H1 (cell line): ENCODE data around the gene GRK5. TPM values are rescaled to one million over a fixed set of nuclear protein-coding genes. Genes with fewer than 3 reads are reported as not detected.

Experiments used
- CTCF ChIA-PET: fragments of 300-600 bp; sonication (Branson Sonifier 250); formaldehyde crosslinking; loops from one replicate; lab custom pipeline; 2021; ENCODE audit not compliant: partially characterized antibody; lab: Charles Lee
- POLR2A ChIA-PET: fragments of 300-600 bp; sonication (Branson Sonifier 250); formaldehyde crosslinking; loops from one replicate; lab custom pipeline; 2021; ENCODE audit warnings: inconsistent platforms; ENCODE audit not compliant: partially characterized antibody; lab: Charles Lee
- DNase-seq, 2 experiments: peaks; one replicate each; pipeline versions ENCODE4 v3.0.0 to v3.0.0-alpha.2; 2010 to 2022; ENCODE audit warnings: low spot score in 2 of 2, low read depth in 1 of 2, mixed read lengths in 1 of 2
- FAIRE-seq: peaks from 2 replicates; lab custom pipeline; 2011; peaks lifted over from hg19 to GRCh38; lab: Jason Lieb, UNC
- H2AFZ ChIP-seq: 2 replicates; pipeline ENCODE4 v1.8.1; 2012; ENCODE audit warnings: low read length, inconsistent platforms
- H2AK5ac ChIP-seq: 2 replicates; pipeline ENCODE4 v1.6.1; 2013; ENCODE audit warnings: low read depth, low read length
- H2BK120ac ChIP-seq: replicated peaks from 2 replicates; pipeline ENCODE3; 2013; ENCODE audit warnings: low read depth, low read length, inconsistent platforms
- H2BK12ac ChIP-seq: 2 replicates; pipeline ENCODE4 v1.6.1; 2013; ENCODE audit warnings: low read depth, low read length
- H2BK15ac ChIP-seq: 2 replicates; pipeline ENCODE4 v1.6.1; 2013; ENCODE audit warnings: low read length
- H2BK20ac ChIP-seq: 2 replicates; pipeline ENCODE4 v1.6.1; 2013; ENCODE audit warnings: low read length
- H2BK5ac ChIP-seq: 2 replicates; pipeline ENCODE4 v1.6.1; 2013; ENCODE audit warnings: low read depth, low read length
- H3K14ac ChIP-seq: 2 replicates; pipeline ENCODE4 v1.6.1; 2013; ENCODE audit warnings: inconsistent platforms; ENCODE audit not compliant: insufficient read length
- H3K18ac ChIP-seq: 2 replicates; pipeline ENCODE4 v1.6.1; 2013; ENCODE audit warnings: low read length; ENCODE audit errors: extremely low read depth
- H3K23ac ChIP-seq: 2 replicates; pipeline ENCODE4 v1.6.1; 2013; ENCODE audit warnings: inconsistent platforms; ENCODE audit not compliant: insufficient read length
- H3K23me2 ChIP-seq: 2 replicates; pipeline ENCODE4 v1.6.1; 2013; ENCODE audit warnings: low read depth, low read length
- H3K27ac ChIP-seq: 2 replicates; pipeline ENCODE4 v1.6.1; 2011; ENCODE audit warnings: low read depth, low read length, inconsistent platforms
- H3K27me3 ChIP-seq, 4 experiments: replicated peaks in 1 of 4; 1 replicate in 1 of 4; 2 replicates in 3 of 4; pipeline versions ENCODE4 v1.6.1 to v1.8.1; 2011 to 2013; ENCODE audit warnings: low read length in 3 of 4, mild to moderate bottlenecking in 3 of 4, inconsistent platforms in 2 of 4, mixed read lengths in 2 of 4, moderate library complexity in 1 of 4; ENCODE audit not compliant: control insufficient read depth in 3 of 4, insufficient read depth in 3 of 4; ENCODE audit errors: extremely low read depth in 1 of 4
- H3K36me3 ChIP-seq, 4 experiments: 2 replicates each; pipeline versions ENCODE4 v1.6.1 to v1.8.1; 2011 to 2013; ENCODE audit warnings: mild to moderate bottlenecking in 4 of 4, low read length in 3 of 4, moderate library complexity in 2 of 4, control low read depth in 1 of 4, inconsistent platforms in 1 of 4; ENCODE audit not compliant: insufficient read depth in 4 of 4, control insufficient read depth in 2 of 4
- H3K4ac ChIP-seq: replicated peaks from 2 replicates; pipeline ENCODE3; 2013; ENCODE audit warnings: low read length, low read depth, mixed read lengths, inconsistent platforms; ENCODE audit not compliant: insufficient read length
- H3K4me1 ChIP-seq, 4 experiments: replicated peaks in 1 of 4; 1 replicate in 1 of 4; 2 replicates in 3 of 4; pipeline versions ENCODE4 v1.6.1 to v1.8.1; 2011 to 2013; ENCODE audit warnings: low read length in 3 of 4, inconsistent platforms in 2 of 4, mixed read lengths in 1 of 4; ENCODE audit not compliant: insufficient read depth in 4 of 4, control insufficient read depth in 3 of 4
- H3K4me2 ChIP-seq, 2 experiments: 2 replicates each; pipeline versions ENCODE4 v1.6.1 to v1.8.1; 2011 to 2013; ENCODE audit warnings: low read depth in 2 of 2, low read length in 2 of 2, control low read depth in 1 of 2, inconsistent platforms in 1 of 2, mild to moderate bottlenecking in 1 of 2; ENCODE audit not compliant: insufficient read depth in 1 of 2
- H3K4me3 ChIP-seq, 4 experiments: fragments of 200-600, 300-600 bp in 1 of 4; sonication (generic), shearing (Covaris generic), sonication (Bioruptor Twin) in 1 of 4; 2 replicates each; pipeline versions ENCODE4 v1.5.1 to v1.8.1; 2011 to 2016; ENCODE audit warnings: low read length in 4 of 4, low read depth in 3 of 4, control low read depth in 2 of 4, inconsistent platforms in 2 of 4, mild to moderate bottlenecking in 2 of 4, mixed read lengths in 1 of 4, moderate library complexity in 1 of 4; ENCODE audit not compliant: insufficient read depth in 2 of 4; ENCODE audit errors: extremely low read depth in 1 of 4
- H3K56ac ChIP-seq: replicated peaks from 2 replicates; pipeline ENCODE3; 2013; ENCODE audit warnings: low read depth, mild to moderate bottlenecking, mixed read lengths, low read length, inconsistent platforms; ENCODE audit not compliant: insufficient read length
- H3K79me1 ChIP-seq: 2 replicates; pipeline ENCODE4 v1.6.1; 2013; ENCODE audit warnings: low read depth, low read length, control low read depth
- H3K79me2 ChIP-seq, 2 experiments: 2 replicates each; pipeline versions ENCODE4 v1.6.1 to v1.8.1; 2012 to 2013; ENCODE audit warnings: low read length in 2 of 2, mild to moderate bottlenecking in 2 of 2, inconsistent platforms in 1 of 2; ENCODE audit not compliant: insufficient read depth in 2 of 2, control insufficient read depth in 1 of 2
- H3K9ac ChIP-seq, 4 experiments: replicated peaks in 1 of 4; 1 replicate in 1 of 4; 2 replicates in 3 of 4; pipeline versions ENCODE4 v1.6.1 to v1.8.1; 2011 to 2013; ENCODE audit warnings: low read depth in 3 of 4, low read length in 3 of 4, control low read depth in 2 of 4, mild to moderate bottlenecking in 2 of 4, moderate library complexity in 2 of 4, inconsistent platforms in 1 of 4; ENCODE audit errors: extremely low read depth in 1 of 4
- H3K9me3 ChIP-seq, 2 experiments: 2 replicates each; pipeline versions ENCODE4 v1.6.1 to v1.8.1; 2012 to 2013; ENCODE audit warnings: mild to moderate bottlenecking in 2 of 2, moderate library complexity in 2 of 2, control low read depth in 1 of 2, inconsistent platforms in 1 of 2, low read depth in 1 of 2, low read length in 1 of 2, mixed read lengths in 1 of 2; ENCODE audit not compliant: insufficient read depth in 2 of 2
- H4K20me1 ChIP-seq, 2 experiments: replicated peaks in 1 of 2; 2 replicates each; pipeline versions ENCODE3 to v1.8.1; 2011 to 2013; ENCODE audit warnings: inconsistent platforms in 2 of 2, low read length in 2 of 2, mild to moderate bottlenecking in 1 of 2; ENCODE audit not compliant: insufficient read depth in 2 of 2, control insufficient read depth in 1 of 2
- H4K5ac ChIP-seq: 2 replicates; pipeline ENCODE4 v1.6.1; 2013; ENCODE audit warnings: low read length, low read depth, mixed read lengths, inconsistent platforms; ENCODE audit not compliant: insufficient read length
- H4K8ac ChIP-seq: 2 replicates; pipeline ENCODE4 v1.8.0; 2013; ENCODE audit warnings: mild to moderate bottlenecking, moderate library complexity, low read length, inconsistent platforms; ENCODE audit not compliant: insufficient read depth; ENCODE audit errors: extremely low read depth
- H4K91ac ChIP-seq: replicated peaks from 2 replicates; pipeline ENCODE3; 2013; ENCODE audit warnings: low read length, mixed read lengths, inconsistent platforms; ENCODE audit not compliant: insufficient read length
- GABPA ChIP-seq: IDR thresholded peaks from 2 replicates; pipeline ENCODE4 v1.6.1; 2011; ENCODE audit warnings: mild to moderate bottlenecking, low read length, moderate library complexity, borderline replicate concordance; ENCODE audit not compliant: insufficient read depth
- HDAC6 ChIP-seq: IDR thresholded peaks from one replicate; pipeline ENCODE4 v1.7.1; 2012; ENCODE audit warnings: low read depth, mild to moderate bottlenecking, inconsistent platforms, low read length, moderate library complexity
- POU5F1 ChIP-seq: IDR thresholded peaks from 2 replicates; pipeline ENCODE4 v1.6.1; 2011; ENCODE audit warnings: low read depth, mild to moderate bottlenecking, low read length, moderate library complexity
- WGBS, 2 experiments: shearing (Covaris generic) in 1 of 2; methylation state at CpG; one replicate each; pipeline versions ENCODE4 v1.1.6 to v1.1.7; 2013 to 2015; ENCODE audit warnings: low lambda C conversion rate in 2 of 2, mixed read lengths in 2 of 2, inconsistent platforms in 1 of 2, low coverage in 1 of 2, missing lambda C conversion rate in 1 of 2; ENCODE audit not compliant: insufficient replicate concordance in 2 of 2, insufficient coverage in 1 of 2, insufficient read length in 1 of 2; ENCODE audit errors: extremely low coverage in 1 of 2, missing lambda C conversion rate in 1 of 2; 5-methylcytosine and 5-hydroxymethylcytosine counted together
- polyA plus RNA-seq, 7 experiments: library from polyadenylated mRNA; depleted of rRNA in 3 of 7; stranded (reverse) in 5 of 7; unstranded in 2 of 7; fragments of >200 nt in 5 of 7; fragments of 200-250 nt in 2 of 7; gene quantifications; 1 replicate in 5 of 7; 2 replicates in 1 of 7; 4 replicates in 1 of 7; pipeline versions ENCODE4 v1.2.1 to v1.2.3, GENCODE V29; 2011 to 2013; ENCODE audit warnings: missing spikeins in 2 of 7, mixed read lengths in 2 of 7
- total RNA-seq: library from RNA; stranded (reverse); fragmentation: NEBNext Ultra II Directional; extraction: Animal tissue kit (Norgen Biotek cat#: 25700); gene quantifications from 2 replicates; pipeline ENCODE4 v1.2.1, GENCODE V29; 2021

GRK5 gene
- total and polyA plus RNA-seq, 2 of the 8 experiments (the other 6 are each of a cell fraction or from before 2014, with no cell fraction given) = 0.54 to 2.5 TPM

DNA sequence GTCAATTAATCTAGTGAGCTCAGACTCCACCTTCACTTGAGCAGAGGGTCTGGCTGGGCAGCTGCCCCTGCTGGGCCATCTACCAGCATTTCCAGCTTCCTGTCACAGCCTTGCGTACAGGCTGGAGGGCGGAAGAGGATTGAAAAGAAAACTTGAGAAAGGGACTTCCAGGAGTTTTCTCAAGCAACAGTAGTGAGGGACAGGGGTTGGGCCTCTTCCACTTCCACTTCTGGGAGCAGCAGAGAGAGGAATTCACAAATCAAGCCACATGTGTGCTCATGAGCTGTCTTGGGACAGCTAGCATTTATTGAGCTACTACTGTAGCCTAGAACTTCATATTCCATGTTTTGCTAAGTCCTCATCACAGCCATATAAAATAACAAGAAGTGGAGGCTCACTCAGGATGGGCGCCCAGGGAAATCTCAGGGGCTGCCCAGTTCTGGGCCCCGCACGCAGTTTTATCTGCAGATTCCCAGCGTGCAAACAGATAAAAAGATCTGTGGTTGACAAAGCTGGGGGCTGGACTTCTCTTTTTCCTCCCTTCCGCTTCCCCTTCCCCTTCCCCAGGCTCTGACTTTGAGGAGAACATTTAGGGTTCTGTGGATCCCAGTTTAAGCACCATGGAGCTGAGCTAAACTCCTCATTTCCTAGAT, 199.4 kb downstream of the GRK5 start:
- no peak overlapping the region for H3K14ac ChIP-seq
- no peak overlapping the region for H3K4ac ChIP-seq
- no peak overlapping the region for H3K4me2 ChIP-seq
- H3K18ac ChIP-seq = no peak overlapping the region
- no peak for TF ChIP-seq POU5F1
- no peak for TF ChIP-seq GABPA
- no peak for TF ChIP-seq HDAC6
- no peaks in the 10 kb centered on the region; a peak in 2 of 8 replicates for H3K36me3 ChIP-seq
- no peak overlapping the region for H2BK12ac ChIP-seq
- DNase-seq (no peak), FAIRE-seq (no peak)
- no peaks in the 10 kb centered on the region for H3K79me2 ChIP-seq
- H2BK5ac ChIP-seq = no peak overlapping the region
- no peak overlapping the region for H4K5ac ChIP-seq
- no peak overlapping the region for H3K56ac ChIP-seq
- no peak overlapping the region for H3K9ac ChIP-seq
- H4K91ac ChIP-seq = no peak overlapping the region
- no peak overlapping the region for H3K27ac ChIP-seq
- no peak overlapping the region for H3K4me3 ChIP-seq
- no peak overlapping the region for H3K23ac ChIP-seq
- H3K23me2 ChIP-seq = no peaks in the 10 kb centered on the region
- no peak overlapping the region for H2BK15ac ChIP-seq
- WGBS, 2 experiments = 94% methylated on average over 7 of the region's 7 CpGs; no CpG with 5 or more reads in 1 of the 2 experiments
- no peak overlapping the region for H2AK5ac ChIP-seq
- no peaks in the 10 kb centered on the region for H4K20me1 ChIP-seq
- no peak overlapping the region for H4K8ac ChIP-seq
- H3K9me3 ChIP-seq = no peaks in the 10 kb centered on the region
- no peaks in the 10 kb centered on the region for H3K79me1 ChIP-seq
- no peak overlapping the region for H2AFZ ChIP-seq
- CTCF ChIA-PET = interaction anchor here (0.9 to 3.8 kb wide), 10 partner anchors 8 to 207 kb away, joined by 3 to 14 read pairs (median 4); no protein-coding TSS in a partner anchor
- H3K4me1 ChIP-seq = no peaks in the 10 kb centered on the region
- H2BK20ac ChIP-seq = no peak overlapping the region
- POLR2A ChIA-PET = interaction anchor here (0.6 kb wide), 1 partner anchor 325 kb away, joined by 3 read pairs; no protein-coding TSS in a partner anchor
- H2BK120ac ChIP-seq = no peak overlapping the region
- H3K27me3 ChIP-seq = no peaks in the 10 kb centered on the region
